GM12878 (cell line): ENCODE measurements around the gene LKAAEAR1. TPM values are rescaled to one million over a fixed set of nuclear protein-coding genes. Genes with fewer than 3 reads are reported as not detected.

Experiments used
- ATAC-seq: fragments of 200-7000 bp; cut with Tn5 transposase; 3 replicates; pipeline ENCODE4 v1.9.1; 2020; ENCODE audit warnings: mild to moderate bottlenecking, moderate library complexity
- BruUV-seq: library from RNA; stranded (reverse); fragments of 400-500 nt; replicated peaks from 2 replicates; lab custom pipeline; 2021; lab: Mats Ljungman, UMichigan
- CTCF ChIA-PET: fragments of 300-600 bp; sonication (Branson Sonifier 250); formaldehyde crosslinking; extraction: SDS; loops from one replicate; lab custom pipeline; 2021; ENCODE audit warnings: inconsistent platforms; lab: Yijun Ruan, JAX
- POLR2A ChIA-PET: fragments of 350-600 bp; formaldehyde crosslinking; extraction: SDS; loops from one replicate; lab custom pipeline; 2021; ENCODE audit warnings: inconsistent platforms; lab: Charles Lee
- RAD21 ChIA-PET: fragments of 300-600 bp; sonication (Branson Sonifier 250); formaldehyde crosslinking; loops from one replicate; lab custom pipeline; 2023; ENCODE audit warnings: antibody characterized with exemption; ENCODE audit not compliant: unreplicated experiment; lab: Charles Lee
- SMC1A ChIA-PET: fragments of 300-600 bp; sonication (Branson Sonifier 250); formaldehyde crosslinking; loops from one replicate; lab custom pipeline; 2023; ENCODE audit not compliant: unreplicated experiment, uncharacterized antibody; lab: Charles Lee
- DNase-seq: peaks from one replicate; pipeline ENCODE4 v3.0.0-alpha.2; 2011; ENCODE audit warnings: low read depth, low spot score
- FAIRE-seq: peaks from 3 replicates; lab custom pipeline; 2011; peaks lifted over from hg19 to GRCh38; lab: Jason Lieb, UNC
- H2AFZ ChIP-seq: 2 replicates; pipeline ENCODE4 v1.6.0; 2011; ENCODE audit warnings: low read depth, low read length, control low read depth; ENCODE audit not compliant: control insufficient read depth
- H3K27ac ChIP-seq: 2 replicates; pipeline ENCODE4 v1.5.1; 2011; ENCODE audit warnings: control low read depth; ENCODE audit not compliant: control insufficient read depth, insufficient read depth
- H3K27me3 ChIP-seq, 2 experiments: replicated peaks in 1 of 2; 2 replicates each; pipeline versions ENCODE4 v1.6.0 to v1.6.1; 2011; ENCODE audit warnings: low read length in 1 of 2; ENCODE audit not compliant: control insufficient read depth in 2 of 2, insufficient read depth in 2 of 2
- H3K36me3 ChIP-seq, 2 experiments: 2 replicates each; pipeline ENCODE4 v1.5.1; 2011; ENCODE audit warnings: low read length in 1 of 2; ENCODE audit not compliant: control insufficient read depth in 2 of 2, insufficient read depth in 2 of 2
- H3K4me1 ChIP-seq: 2 replicates; pipeline ENCODE4 v1.6.1; 2011; ENCODE audit warnings: mild to moderate bottlenecking, low read length, moderate library complexity, mixed read lengths; ENCODE audit not compliant: control insufficient read depth, insufficient read depth
- H3K4me2 ChIP-seq: 2 replicates; pipeline ENCODE4 v1.6.0; 2011; ENCODE audit warnings: control low read depth; ENCODE audit not compliant: control insufficient read depth, insufficient read depth
- H3K4me3 ChIP-seq: fragments of 200-600 bp; sonication (generic); 2 replicates; pipeline ENCODE4 v1.5.1; 2016
- H3K79me2 ChIP-seq: 2 replicates; pipeline ENCODE4 v1.6.0; 2011; ENCODE audit warnings: low read length; ENCODE audit not compliant: control insufficient read depth, insufficient read depth
- H3K9ac ChIP-seq: 2 replicates; pipeline ENCODE4 v1.8.0; 2011; ENCODE audit warnings: low read length, control low read depth, mixed read lengths; ENCODE audit not compliant: control insufficient read depth, insufficient read depth
- H3K9me3 ChIP-seq: replicated peaks from 3 replicates; pipeline ENCODE4 v1.5.1; 2011; ENCODE audit warnings: mild to moderate bottlenecking, low read length; ENCODE audit not compliant: control insufficient read depth, insufficient read depth
- H4K20me1 ChIP-seq: 2 replicates; pipeline ENCODE4 v1.6.0; 2011; ENCODE audit not compliant: control insufficient read depth, insufficient read depth
- BCL11A ChIP-seq: IDR thresholded peaks from 2 replicates; pipeline ENCODE4 v1.6.1; 2011; ENCODE audit warnings: low read depth, low read length
- GABPA ChIP-seq: IDR thresholded peaks from 2 replicates; pipeline ENCODE4 v1.6.1; 2014; ENCODE audit warnings: antibody characterized with exemption, low read depth, mild to moderate bottlenecking, inconsistent platforms
- HDAC6 ChIP-seq: fragments of 200-600 bp; sonication (generic); IDR thresholded peaks from one replicate; pipeline ENCODE4 v1.8.0; 2017; ENCODE audit warnings: antibody characterized with exemption; ENCODE audit not compliant: unreplicated experiment
- MYB ChIP-seq: fragments of 150-350 bp; IDR thresholded peaks from 2 replicates; pipeline ENCODE4 v1.6.1; 2014; ENCODE audit warnings: mild to moderate bottlenecking, low read depth, low read length, borderline replicate concordance
- NFIC ChIP-seq: IDR thresholded peaks from 2 replicates; pipeline ENCODE4 v1.6.1; 2012; ENCODE audit warnings: low read depth, mild to moderate bottlenecking, inconsistent platforms, low read length, moderate library complexity
- NFXL1 ChIP-seq: fragments of 450-650 bp; IDR thresholded peaks from 2 replicates; pipeline ENCODE4 v1.6.1; 2017; ENCODE audit warnings: antibody characterized with exemption, mild to moderate bottlenecking, borderline replicate concordance
- NR2C1 ChIP-seq: fragments of 450-650 bp; IDR thresholded peaks from 2 replicates; pipeline ENCODE4 v1.6.1; 2017; ENCODE audit warnings: antibody characterized with exemption, mild to moderate bottlenecking, moderate library complexity
- NR2C2 ChIP-seq: IDR thresholded peaks from 2 replicates; pipeline ENCODE4 v1.6.1; 2011; ENCODE audit warnings: borderline replicate concordance, low read depth; ENCODE audit not compliant: control insufficient read depth, insufficient read length
- RB1 ChIP-seq: fragments of 450-650 bp; formaldehyde crosslinking; IDR thresholded peaks from 2 replicates; pipeline ENCODE4 v1.6.1; 2017; ENCODE audit warnings: mild to moderate bottlenecking, borderline replicate concordance
- TAF1 ChIP-seq: IDR thresholded peaks from 2 replicates; pipeline ENCODE4 v1.6.1; 2011; ENCODE audit warnings: mild to moderate bottlenecking, low read depth, low read length, borderline replicate concordance
- ZNF217 ChIP-seq: fragments of 450-650 bp; IDR thresholded peaks from 2 replicates; pipeline ENCODE4 v1.6.1; 2017; ENCODE audit warnings: antibody characterized with exemption, mild to moderate bottlenecking
- ZNF592 ChIP-seq: fragments of 450-650 bp; IDR thresholded peaks from 2 replicates; pipeline ENCODE4 v1.6.1; 2017; ENCODE audit warnings: mild to moderate bottlenecking, moderate library complexity
- WGBS: methylation state at CpG from one replicate; pipeline ENCODE4 v1.1.6; 2016; ENCODE audit warnings: low lambda C conversion rate; ENCODE audit not compliant: insufficient replicate concordance, insufficient coverage; ENCODE audit errors: missing lambda C conversion rate; 5-methylcytosine and 5-hydroxymethylcytosine counted together
- in situ Hi-C: fragments of 300-500 bp; cut with MboI; formaldehyde crosslinking; loops from 9 replicates; pipeline ENCODE4 v1.14.3; 2018; ENCODE audit warnings: mixed read lengths
- intact Hi-C: fragments of 100-400 bp; cut with micrococcal nuclease; formaldehyde crosslinking; loops from one replicate; pipeline ENCODE4 v1.14.2; 2022; ENCODE audit not compliant: unreplicated experiment
- polyA plus RNA-seq, 11 experiments: library from polyadenylated mRNA; depleted of rRNA in 4 of 11; unstranded in 6 of 11; stranded (reverse) in 5 of 11; fragments of >200 nt; fragmentation: Nextera tagmentation in 4 of 11; fragmentation: Illumina TruSeq in 1 of 11; extraction: Ambion mirVana in 4 of 11; extraction: Trizol in 1 of 11; gene quantifications; 1 replicate in 1 of 11; 2 replicates in 10 of 11; pipeline versions ENCODE4 v1.2.1 to v1.2.3, GENCODE V29; 2011 to 2016; ENCODE audit warnings: inconsistent platforms in 2 of 11, missing spikeins in 2 of 11, low read depth in 1 of 11
- total RNA-seq, 4 experiments: library from RNA; depleted of rRNA in 3 of 4; stranded (reverse); fragments of >200 nt in 3 of 4; fragmentation: Illumina TruSeq in 1 of 4; extraction: Trizol in 1 of 4; gene quantifications; 2 replicates each; pipeline versions ENCODE4 v1.2.1 to v1.2.3, GENCODE V29; 2013 to 2021

The LKAAEAR1 gene
- total and polyA plus RNA-seq, 10 of the 15 experiments (the other 5 are each of a cell fraction or from before 2014, with no cell fraction given): not detected

GRCh38 chr20:64099086-64099786 lies 15.0 kb upstream of the LKAAEAR1 start:
- Histone ChIP-seq H3K27me3 (peaks cover 4 to 11% of the 10 kb centered on the region in 2 experiments; a peak in 3 of 4 replicates), H2AFZ (no peak overlapping the region), H4K20me1 (no peaks in the 10 kb centered on the region), H3K79me2 (no peaks in the 10 kb centered on the region), H3K4me2 (no peak overlapping the region), H3K4me3 (no peak overlapping the region), H3K9me3 (no peaks in the 10 kb centered on the region), H3K9ac (no peak overlapping the region), H3K4me1 (peaks cover 16% of the 10 kb centered on the region), H3K27ac (no peak overlapping the region), H3K36me3 (no peaks in the 10 kb centered on the region)
- RAD21 ChIA-PET: interaction anchor here (1.1 to 1.9 kb wide), 5 partner anchors 10 to 119 kb away, joined by 3 to 7 read pairs (median 6); partner anchors contain the start of genes LKAAEAR1, OPRL1, RGS19 and SAMD10
- CTCF ChIA-PET: interaction anchor here (0.6 to 2.6 kb wide), 6 partner anchors 9 to 1131 kb away, joined by 3 to 7 read pairs (median 4); partner anchors contain the start of gene LKAAEAR1
- 53% methylated on average over 21 of the region's 21 CpGs for WGBS
- in situ Hi-C loops: no loop called here
- DNase-seq (no peak), FAIRE-seq (no peak), ATAC-seq (no peak)
- SMC1A ChIA-PET: interaction anchor here (1.3 to 1.7 kb wide), 2 partner anchors 22 to 60 kb away, joined by 3 to 7 read pairs; no protein-coding TSS in a partner anchor
- TF ChIP-seq NR2C1: no peak
- TF ChIP-seq NFIC: no peak
- no peak for TF ChIP-seq NFXL1
- TF ChIP-seq RB1: no peak
- no peak for TF ChIP-seq TAF1
- no peak for TF ChIP-seq NR2C2
- no peak for TF ChIP-seq ZNF592
- TF ChIP-seq GABPA: no peak
- TF ChIP-seq BCL11A: no peak
- no peak for TF ChIP-seq HDAC6
- no peak for TF ChIP-seq MYB
- no peak for TF ChIP-seq ZNF217
- POLR2A ChIA-PET: interaction anchor here (1.1 kb wide), 1 partner anchor 156 kb away, joined by 3 read pairs; the partner anchor contains the start of gene PCMTD2
- no TSS peak for BruUV-seq
- intact Hi-C loops: no loop called here
